Measurements from ENCODE around the gene RAB24. TPM values are rescaled to one million over a fixed set of nuclear protein-coding genes. Genes with fewer than 3 reads are reported as not detected.

RAB24 gene
- total RNA-seq, 6 experiments from 2014 or later = 23.3 to 31.4 (median 26.4) TPM

DNA sequence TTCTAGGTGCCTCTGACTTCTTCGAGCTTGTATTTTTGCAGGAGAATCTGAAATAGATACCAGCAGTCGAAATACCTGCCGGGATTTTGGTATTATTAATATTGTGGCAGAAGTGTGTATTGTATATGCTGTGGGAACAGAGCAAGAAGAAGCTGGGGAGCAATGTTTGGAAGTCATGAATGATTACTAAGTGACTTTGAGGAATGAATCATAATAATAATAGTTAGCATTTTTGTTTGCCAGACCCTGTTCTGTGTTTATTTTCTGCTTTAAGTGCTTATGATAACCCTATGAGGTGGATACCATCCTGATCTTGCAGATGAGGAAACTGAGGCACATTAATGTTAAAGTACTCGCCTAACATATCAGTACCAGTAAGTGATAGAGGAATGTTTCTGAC, 32.4 kb downstream of the RAB24 start:
- H3K4me3 Mint-ChIP-seq = no peak overlapping the region
- no peak for DNase-seq
- no peaks in the 10 kb centered on the region for H3K9me3 Mint-ChIP-seq
- H3K27ac Mint-ChIP-seq = no peak overlapping the region
- no peaks in the 10 kb centered on the region; the same call in 1 of the 2 replicates for H3K27me3 Mint-ChIP-seq (ENCODE audit: insufficient read depth)
- TF ChIP-seq, protein P1, sequence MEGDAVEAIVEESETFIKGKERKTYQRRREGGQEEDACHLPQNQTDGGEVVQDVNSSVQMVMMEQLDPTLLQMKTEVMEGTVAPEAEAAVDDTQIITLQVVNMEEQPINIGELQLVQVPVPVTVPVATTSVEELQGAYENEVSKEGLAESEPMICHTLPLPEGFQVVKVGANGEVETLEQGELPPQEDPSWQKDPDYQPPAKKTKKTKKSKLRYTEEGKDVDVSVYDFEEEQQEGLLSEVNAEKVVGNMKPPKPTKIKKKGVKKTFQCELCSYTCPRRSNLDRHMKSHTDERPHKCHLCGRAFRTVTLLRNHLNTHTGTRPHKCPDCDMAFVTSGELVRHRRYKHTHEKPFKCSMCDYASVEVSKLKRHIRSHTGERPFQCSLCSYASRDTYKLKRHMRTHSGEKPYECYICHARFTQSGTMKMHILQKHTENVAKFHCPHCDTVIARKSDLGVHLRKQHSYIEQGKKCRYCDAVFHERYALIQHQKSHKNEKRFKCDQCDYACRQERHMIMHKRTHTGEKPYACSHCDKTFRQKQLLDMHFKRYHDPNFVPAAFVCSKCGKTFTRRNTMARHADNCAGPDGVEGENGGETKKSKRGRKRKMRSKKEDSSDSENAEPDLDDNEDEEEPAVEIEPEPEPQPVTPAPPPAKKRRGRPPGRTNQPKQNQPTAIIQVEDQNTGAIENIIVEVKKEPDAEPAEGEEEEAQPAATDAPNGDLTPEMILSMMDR (IDR thresholded peaks at IDR 0.05) = no peak
- peaks cover 24% of the 10 kb centered on the region for H3K4me1 Mint-ChIP-seq (ENCODE audit: low read depth)
- H3K36me3 Mint-ChIP-seq (ENCODE audit: low read depth) = peaks cover 49% of the 10 kb centered on the region

DNA sequence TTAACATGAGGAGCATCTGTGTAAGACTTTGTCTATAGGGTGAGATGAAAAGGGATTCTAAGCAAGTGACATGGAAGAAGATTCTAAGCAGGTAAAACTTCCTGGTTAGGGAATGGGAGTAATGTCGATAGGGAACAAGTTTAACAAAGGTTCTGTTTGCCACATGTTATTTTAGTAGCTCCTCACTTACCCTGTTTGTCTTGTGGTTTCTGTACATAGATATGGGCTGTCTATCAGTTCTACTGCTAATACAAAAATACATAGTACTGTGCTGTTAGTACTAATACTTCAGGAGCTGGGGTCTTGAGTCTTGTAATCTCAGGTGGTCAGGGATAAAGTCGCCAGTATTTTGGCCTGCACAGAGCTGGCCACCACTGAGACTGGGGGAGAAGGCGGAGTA, 32.9 kb downstream of the RAB24 start:
- Mint-ChIP-seq H3K4me3 (no peak overlapping the region), H3K27ac (no peak overlapping the region), H3K36me3 (ENCODE audit: low read depth) (peaks cover 54% of the 10 kb centered on the region), H3K4me1 (ENCODE audit: low read depth) (peaks cover 24% of the 10 kb centered on the region), H3K27me3 (ENCODE audit: insufficient read depth) (no peaks in the 10 kb centered on the region), H3K9me3 (no peaks in the 10 kb centered on the region)
- no peak for DNase-seq
- TF ChIP-seq, protein P1 (IDR thresholded peaks at IDR 0.05) = no peak

DNA sequence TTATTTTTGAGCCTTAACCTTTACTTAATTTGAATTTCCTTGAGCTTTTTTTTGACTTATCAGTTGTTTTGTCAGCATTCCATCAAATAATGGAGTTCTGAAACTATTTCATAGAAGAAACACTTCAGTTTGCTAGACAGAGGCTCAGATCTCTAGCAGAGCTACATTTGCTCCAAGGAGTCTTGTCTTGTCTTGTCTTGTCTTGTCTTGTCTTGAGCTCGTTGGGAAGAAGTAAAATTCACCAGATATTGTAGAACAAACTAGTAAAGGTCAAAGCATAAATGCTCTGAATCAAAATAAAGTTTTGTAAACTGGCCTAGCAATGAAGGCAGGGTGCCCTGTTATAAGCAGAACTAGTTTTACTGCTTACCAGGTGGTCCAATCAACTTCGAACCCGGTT, 33.5 kb downstream of the RAB24 start:
- H3K27ac Mint-ChIP-seq = no peak overlapping the region
- H3K9me3 Mint-ChIP-seq = no peaks in the 10 kb centered on the region
- TF ChIP-seq, protein P1 (IDR thresholded peaks at IDR 0.05) = no peak
- peaks cover 24% of the 10 kb centered on the region for H3K4me1 Mint-ChIP-seq (ENCODE audit: low read depth)
- DNase-seq = no peak
- no peaks in the 10 kb centered on the region for H3K27me3 Mint-ChIP-seq (ENCODE audit: insufficient read depth)
- peaks cover 57% of the 10 kb centered on the region for H3K36me3 Mint-ChIP-seq (ENCODE audit: low read depth)
- no peak overlapping the region for H3K4me3 Mint-ChIP-seq

DNA sequence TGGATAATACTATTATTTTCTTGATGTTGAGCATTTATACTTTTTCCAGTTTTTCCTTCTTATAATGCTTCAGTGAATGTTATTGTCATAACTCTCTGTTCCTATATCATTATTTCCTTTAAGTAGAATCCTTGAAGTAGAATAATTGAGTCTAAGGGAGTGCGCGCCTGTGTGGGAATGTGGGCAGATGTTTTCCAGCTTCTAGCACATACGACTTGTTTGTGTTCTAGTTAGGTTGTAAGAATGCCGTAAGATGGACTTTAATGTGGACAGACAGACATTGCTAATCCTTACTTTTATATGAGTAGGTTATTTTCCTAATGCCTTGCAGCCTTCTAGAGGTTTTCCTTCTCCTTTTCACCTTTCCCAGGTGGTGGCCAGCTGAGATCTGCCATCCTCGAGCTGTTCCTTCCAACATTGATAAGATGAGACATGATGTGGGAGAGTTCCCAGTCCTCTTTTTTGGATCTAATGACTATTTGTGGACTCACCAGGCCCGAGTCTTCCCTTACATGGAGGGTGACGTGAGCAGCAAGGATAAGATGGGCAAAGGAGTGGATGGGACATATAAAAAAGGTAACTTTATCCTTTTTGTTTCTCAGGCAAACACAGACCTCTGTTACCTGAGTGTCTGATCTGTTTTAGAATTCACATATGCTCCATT, 34.2 kb downstream of the RAB24 start:
- Mint-ChIP-seq H3K9me3 (no peaks in the 10 kb centered on the region), H3K27me3 (ENCODE audit: insufficient read depth) (no peaks in the 10 kb centered on the region), H3K4me3 (no peak overlapping the region), H3K36me3 (ENCODE audit: low read depth) (peaks cover 55% of the 10 kb centered on the region), H3K4me1 (ENCODE audit: low read depth) (peaks cover 24% of the 10 kb centered on the region), H3K27ac (no peak overlapping the region)
- TF ChIP-seq, protein P1 (IDR thresholded peaks at IDR 0.05) = no peak
- no peak for DNase-seq

DNA sequence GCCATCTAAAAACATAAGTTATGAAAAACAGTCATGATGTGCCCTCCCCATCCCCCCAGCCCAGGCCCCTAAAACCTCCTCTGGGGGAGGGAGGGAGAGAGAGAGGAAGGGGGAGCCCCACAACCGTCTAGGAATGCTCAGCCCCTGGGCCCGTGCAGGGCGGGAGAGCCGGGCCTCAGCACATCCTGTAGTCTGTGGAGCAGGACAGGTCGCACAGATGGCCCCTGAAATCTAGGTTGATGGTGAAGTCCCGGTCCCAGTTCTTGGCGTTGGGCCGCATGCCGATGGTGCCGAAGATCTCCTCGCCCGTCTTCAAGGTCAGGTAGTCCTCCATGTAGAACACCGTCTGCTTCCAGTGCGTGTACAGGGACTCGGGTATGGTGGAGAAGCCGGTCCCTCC, 38.1 kb downstream of the RAB24 start:
- Mint-ChIP-seq H3K36me3 (ENCODE audit: low read depth) (peaks cover 51% of the 10 kb centered on the region), H3K4me1 (ENCODE audit: low read depth) (peaks cover 3% of the 10 kb centered on the region), H3K9me3 (no peaks in the 10 kb centered on the region), H3K27ac (no peak overlapping the region), H3K4me3 (no peak overlapping the region), H3K27me3 (ENCODE audit: insufficient read depth) (no peaks in the 10 kb centered on the region)
- TF ChIP-seq, protein P1 (IDR thresholded peaks at IDR 0.05) = no peak
- DNase-seq = no peak
